VCaP (cell line): ENCODE measurements around the gene UNC93A.
"Not testable (repeated sequence)": the region's sequence is repeated elsewhere in the genome, so short reads cannot be mapped to it uniquely, and the experiment has no call there.

Experiments used
- H3K27ac ChIP-seq: fragments of 450-650 bp; 2 replicates; pipeline ENCODE4 v1.5.1; 2017
- CTCF ChIP-seq: fragments of 450-650 bp; conservative IDR thresholded peaks from 2 replicates; pipeline ENCODE4 v1.5.1; 2017; ENCODE audit warnings: mild to moderate bottlenecking, moderate library complexity

The UNC93A gene

GRCh38 chr6:167311286-167311685, 20.2 kb downstream of the UNC93A start:
- TF ChIP-seq CTCF, result no peak
- no peak overlapping the region for H3K27ac ChIP-seq

GRCh38 chr6:167311691-167312090, 20.6 kb downstream of the UNC93A start:
- not testable (repeated sequence) for H3K27ac ChIP-seq

GRCh38 chr6:167314180-167314821, 23.2 kb downstream of the UNC93A start:
- no peak overlapping the region for H3K27ac ChIP-seq
- TF ChIP-seq CTCF, result no peak

- TF ChIP-seq CTCF, result no peak
- no peak overlapping the region for H3K27ac ChIP-seq
Measured at GRCh38 chr6:167317172-167317571, 26.1 kb downstream of the UNC93A start.

- H3K27ac ChIP-seq, result not testable (repeated sequence)
Measured at GRCh38 chr6:167318354-167318753, 27.2 kb downstream of the UNC93A start.

GRCh38 chr6:167318856-167319255, 27.7 kb downstream of the UNC93A start:
- H3K27ac ChIP-seq, result not testable (repeated sequence)

- not testable (repeated sequence) for H3K27ac ChIP-seq
Measured at GRCh38 chr6:167319856-167320753, 29.0 kb downstream of the UNC93A start.

GRCh38 chr6:167320754-167321056, 29.6 kb downstream of the UNC93A start:
- H3K27ac ChIP-seq, result not testable (repeated sequence)

- H3K27ac ChIP-seq, result not testable (repeated sequence)
Measured at GRCh38 chr6:167321185-167321584, 30.1 kb downstream of the UNC93A start.

- H3K27ac ChIP-seq, result no peak overlapping the region
- TF ChIP-seq CTCF, result no peak
Measured at GRCh38 chr6:167323111-167323510, 32.0 kb downstream of the UNC93A start.

- no peak for TF ChIP-seq CTCF
- no peak overlapping the region for H3K27ac ChIP-seq
Measured at GRCh38 chr6:167324111-167324510, 33.0 kb downstream of the UNC93A start.
